ENCODE measurements around the gene ZNF329.
A peak's percentile ranks its signal among the peaks of the same experiment; 100 is the strongest.

- TF ChIP-seq NRF1 (IDR thresholded peaks at IDR 0.05; ENCODE audit: low read depth, low read length) (peak; percentile 68), ZNF274 (IDR thresholded peaks at IDR 0.05; ENCODE audit: borderline replicate concordance, extremely low read depth, low read length) (no peak), RAD21 (IDR thresholded peaks at IDR 0.05 in 1 of 2, conservative IDR thresholded peaks at IDR 0.05 in 1 of 2; ENCODE audit: low read depth in 2 of 2, low read length in 2 of 2) (0 out of 4 replicates have a peak, but pooled peaks of 1 of the 2 experiments have one; percentile 6), POLR2AphosphoS5 (IDR thresholded peaks at IDR 0.05; ENCODE audit: low read depth, low read length) (0 out of 2 replicates have a peak, but pooled peaks have one; percentile 31), CEBPB (IDR thresholded peaks at IDR 0.05; ENCODE audit: low read depth, low read length) (no peak), BRCA1 (IDR thresholded peaks at IDR 0.05; ENCODE audit: low read depth, low read length) (no peak), MAFK (IDR thresholded peaks at IDR 0.05; ENCODE audit: low read depth, low read length) (no peak), SIN3A (conservative IDR thresholded peaks at IDR 0.05 in 1 of 2, IDR thresholded peaks at IDR 0.05 in 1 of 2; ENCODE audit: low read depth in 1 of 2, low read length in 2 of 2) (0 out of 4 replicates have a peak, but pooled peaks of 1 of the 2 experiments have one; percentile 32), POLR2A (IDR thresholded peaks at IDR 0.05; ENCODE audit: control extremely low read depth in 1 of 2, low read depth in 2 of 2, low read length in 2 of 2) (peak; percentile 56 to 74), JUND (IDR thresholded peaks at IDR 0.05; ENCODE audit: low read length) (no peak), KDM5A (IDR thresholded peaks at IDR 0.05; ENCODE audit: low read length) (0 out of 2 replicates have a peak, but pooled peaks have one; percentile 51)
- TF ChIP-seq, protein P1, sequence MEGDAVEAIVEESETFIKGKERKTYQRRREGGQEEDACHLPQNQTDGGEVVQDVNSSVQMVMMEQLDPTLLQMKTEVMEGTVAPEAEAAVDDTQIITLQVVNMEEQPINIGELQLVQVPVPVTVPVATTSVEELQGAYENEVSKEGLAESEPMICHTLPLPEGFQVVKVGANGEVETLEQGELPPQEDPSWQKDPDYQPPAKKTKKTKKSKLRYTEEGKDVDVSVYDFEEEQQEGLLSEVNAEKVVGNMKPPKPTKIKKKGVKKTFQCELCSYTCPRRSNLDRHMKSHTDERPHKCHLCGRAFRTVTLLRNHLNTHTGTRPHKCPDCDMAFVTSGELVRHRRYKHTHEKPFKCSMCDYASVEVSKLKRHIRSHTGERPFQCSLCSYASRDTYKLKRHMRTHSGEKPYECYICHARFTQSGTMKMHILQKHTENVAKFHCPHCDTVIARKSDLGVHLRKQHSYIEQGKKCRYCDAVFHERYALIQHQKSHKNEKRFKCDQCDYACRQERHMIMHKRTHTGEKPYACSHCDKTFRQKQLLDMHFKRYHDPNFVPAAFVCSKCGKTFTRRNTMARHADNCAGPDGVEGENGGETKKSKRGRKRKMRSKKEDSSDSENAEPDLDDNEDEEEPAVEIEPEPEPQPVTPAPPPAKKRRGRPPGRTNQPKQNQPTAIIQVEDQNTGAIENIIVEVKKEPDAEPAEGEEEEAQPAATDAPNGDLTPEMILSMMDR (IDR thresholded peaks at IDR 0.05; ENCODE audit: control extremely low read depth in 1 of 3, insufficient read depth in 1 of 3, low read depth in 1 of 3, low read length in 3 of 3): no peak
Measured at GRCh38 chr19:58150328-58150921, at the start of gene ZNF329.
